B cell (primary cell): ENCODE results near the gene MAP2K3.

ENCODE experiments used
- CTCF ChIP-seq: fragments of 200-600 bp; IDR thresholded peaks from one replicate; pipeline ENCODE4 v1.8.0; 2022; ENCODE audit warnings: antibody characterized with exemption, mild to moderate bottlenecking
- EZH2 ChIP-seq: IDR thresholded peaks from 2 replicates; pipeline ENCODE4 v1.6.1; 2012; ENCODE audit warnings: borderline replicate concordance, low read depth, mild to moderate bottlenecking, moderate library complexity, low read length; ENCODE audit not compliant: insufficient read depth, poor library complexity, severe bottlenecking

GRCh38 chr17:21330436-21331160, 46.1 kb downstream of the MAP2K3 start:
- TF ChIP-seq EZH2, result no peak
- TF ChIP-seq CTCF, result no peak
